IMR-90 (cell line): ENCODE data around the gene SPPL2A. TPM values are rescaled to one million over a fixed set of nuclear protein-coding genes. Genes with fewer than 3 reads are reported as not detected.

Experiments
- ATAC-seq: fragments of 200-7000 bp; cut with Tn5 transposase; 2 replicates; pipeline ENCODE4 v1.9.1; 2020; ENCODE audit warnings: low read depth, mild to moderate bottlenecking, moderate library complexity
- BruUV-seq: library from RNA; stranded (reverse); fragments of 400-500 nt; replicated peaks from 2 replicates; lab custom pipeline; 2021; lab: Mats Ljungman, UMichigan
- CTCF ChIA-PET: fragments of 300-600 bp; formaldehyde crosslinking; extraction: SDS; loops from one replicate; lab custom pipeline; 2021; ENCODE audit warnings: antibody characterized with exemption; lab: Yijun Ruan, JAX
- POLR2A ChIA-PET: fragments of 300-600 bp; sonication (Branson Sonifier 250); formaldehyde crosslinking; loops from one replicate; lab custom pipeline; 2022; ENCODE audit warnings: antibody characterized with exemption; ENCODE audit not compliant: unreplicated experiment; lab: Charles Lee
- DNase-seq: peaks from one replicate; pipeline ENCODE4 v3.0.0; 2013
- H2AFZ ChIP-seq: replicated peaks from 2 replicates; pipeline ENCODE3; 2013; ENCODE audit warnings: low read length, mild to moderate bottlenecking; ENCODE audit not compliant: poor library complexity
- H2AK5ac ChIP-seq: 2 replicates; pipeline ENCODE4 v1.6.1; 2013; ENCODE audit warnings: low read depth, low read length, inconsistent platforms
- H2AK9ac ChIP-seq: replicated peaks from 2 replicates; pipeline ENCODE3; 2013; ENCODE audit warnings: mild to moderate bottlenecking, low read depth, low read length, moderate library complexity; ENCODE audit not compliant: poor library complexity
- H2BK120ac ChIP-seq: 2 replicates; pipeline ENCODE4 v1.6.1; 2013; ENCODE audit warnings: low read depth, low read length, inconsistent platforms
- H2BK15ac ChIP-seq: 3 replicates; pipeline ENCODE4 v1.6.1; 2013; ENCODE audit warnings: low read depth, low read length, inconsistent platforms
- H2BK20ac ChIP-seq: 2 replicates; pipeline ENCODE4 v1.6.1; 2013; ENCODE audit warnings: low read depth, mild to moderate bottlenecking, inconsistent platforms, low read length, moderate library complexity
- H2BK5ac ChIP-seq: 2 replicates; pipeline ENCODE4 v1.6.1; 2013; ENCODE audit warnings: mild to moderate bottlenecking, low read depth, low read length, inconsistent platforms; ENCODE audit not compliant: poor library complexity, severe bottlenecking
- H3K14ac ChIP-seq: replicated peaks from 2 replicates; pipeline ENCODE4 v1.6.1; 2013; ENCODE audit warnings: low read depth, low read length, inconsistent platforms
- H3K18ac ChIP-seq: 2 replicates; pipeline ENCODE4 v1.6.1; 2013; ENCODE audit warnings: low read depth, low read length, control low read depth
- H3K23ac ChIP-seq: 2 replicates; pipeline ENCODE4 v1.6.1; 2013; ENCODE audit warnings: low read depth, low read length, inconsistent platforms
- H3K27ac ChIP-seq: 2 replicates; pipeline ENCODE4 v1.5.1; 2013; ENCODE audit warnings: mild to moderate bottlenecking, control low read depth, low read length; ENCODE audit not compliant: insufficient read depth
- H3K27me3 ChIP-seq: 2 replicates; pipeline ENCODE4 v1.6.1; 2013; ENCODE audit warnings: low read length; ENCODE audit not compliant: control insufficient read depth, insufficient read depth
- H3K36me3 ChIP-seq: 2 replicates; pipeline ENCODE4 v1.6.1; 2013; ENCODE audit warnings: low read length, mixed read lengths; ENCODE audit not compliant: control insufficient read depth, insufficient read depth
- H3K4ac ChIP-seq: 2 replicates; pipeline ENCODE4 v1.6.1; 2013; ENCODE audit warnings: low read depth, low read length, inconsistent platforms
- H3K4me1 ChIP-seq: 2 replicates; pipeline ENCODE4 v1.6.1; 2013; ENCODE audit warnings: low read length, mixed read lengths; ENCODE audit not compliant: control insufficient read depth, insufficient read depth
- H3K4me2 ChIP-seq: 2 replicates; pipeline ENCODE4 v1.6.1; 2013; ENCODE audit warnings: low read depth, mild to moderate bottlenecking, control low read depth, low read length, moderate library complexity
- H3K4me3 ChIP-seq: 2 replicates; pipeline ENCODE4 v1.5.1; 2013; ENCODE audit warnings: low read depth, mild to moderate bottlenecking, control low read depth, low read length, moderate library complexity; ENCODE audit not compliant: insufficient read depth
- H3K56ac ChIP-seq: 2 replicates; pipeline ENCODE4 v1.6.1; 2013; ENCODE audit warnings: low read length, inconsistent platforms; ENCODE audit not compliant: insufficient read depth; ENCODE audit errors: extremely low read depth
- H3K79me1 ChIP-seq, 2 experiments: 2 replicates each; pipeline ENCODE4 v1.6.1; 2013; ENCODE audit warnings: low read length in 2 of 2, inconsistent platforms in 1 of 2, low read depth in 1 of 2
- H3K9ac ChIP-seq: 2 replicates; pipeline ENCODE4 v1.6.1; 2013; ENCODE audit warnings: low read depth, low read length, control low read depth
- H3K9me1 ChIP-seq: 2 replicates; pipeline ENCODE4 v1.6.1; 2013; ENCODE audit warnings: low read length, inconsistent platforms; ENCODE audit not compliant: insufficient read depth
- H3K9me3 ChIP-seq: 2 replicates; pipeline ENCODE4 v1.6.1; 2013; ENCODE audit warnings: low read length; ENCODE audit not compliant: control insufficient read depth, insufficient read depth
- H4K20me1 ChIP-seq: 2 replicates; pipeline ENCODE4 v1.6.1; 2013; ENCODE audit warnings: low read length, inconsistent platforms; ENCODE audit not compliant: insufficient read depth
- H4K5ac ChIP-seq: 2 replicates; pipeline ENCODE4 v1.6.1; 2013; ENCODE audit warnings: mild to moderate bottlenecking, low read depth, low read length, control low read depth
- H4K8ac ChIP-seq, 2 experiments: 2 replicates each; pipeline ENCODE4 v1.6.1; 2013; ENCODE audit warnings: low read depth in 2 of 2, low read length in 2 of 2, control low read depth in 1 of 2, inconsistent platforms in 1 of 2
- H4K91ac ChIP-seq: 2 replicates; pipeline ENCODE4 v1.6.1; 2013; ENCODE audit warnings: low read depth, low read length, inconsistent platforms; ENCODE audit not compliant: insufficient read depth
- MAFK ChIP-seq: IDR thresholded peaks from 2 replicates; pipeline ENCODE4 v1.6.1; 2012; ENCODE audit warnings: low read depth, low read length, improper control_type of control experiment
- MXI1 ChIP-seq: IDR thresholded peaks from 2 replicates; pipeline ENCODE4 v1.6.1; 2012; ENCODE audit warnings: low read depth, mild to moderate bottlenecking, low read length, moderate library complexity, borderline replicate concordance
- WGBS, 2 experiments: methylation state at CpG; one replicate each; pipeline versions ENCODE4 v1.1.5 to v1.1.7; 2013; ENCODE audit warnings: missing lambda C conversion rate in 2 of 2; ENCODE audit not compliant: insufficient read length in 1 of 2; ENCODE audit errors: extremely low coverage in 2 of 2; 5-methylcytosine and 5-hydroxymethylcytosine counted together
- dilution Hi-C: fragments of 300-500 bp; cut with HindIII; formaldehyde crosslinking; loops from one replicate; pipeline ENCODE4 v1.14.3; 2018; ENCODE audit warnings: low sequenced_read_pairs; ENCODE audit not compliant: unreplicated experiment
- in situ Hi-C: fragments of 300-500 bp; cut with MboI; formaldehyde crosslinking; loops from 3 replicates; pipeline ENCODE4 v1.14.3; 2019; ENCODE audit warnings: low sequenced_read_pairs, inconsistent platforms, mixed read lengths
- intact Hi-C: fragments of 100-400 bp; cut with micrococcal nuclease; formaldehyde crosslinking; loops from 2 replicates; pipeline ENCODE4 v1.10.0; 2022
- polyA plus RNA-seq, 3 experiments: library from polyadenylated mRNA; depleted of rRNA; stranded (reverse); fragments of >200 nt; gene quantifications; 2 replicates each; pipeline ENCODE4 v1.2.3, GENCODE V29; 2012; ENCODE audit warnings: low replicate concordance in 1 of 3
- total RNA-seq: library from RNA; depleted of rRNA; stranded (reverse); fragments of >200 nt; gene quantifications from 2 replicates; pipeline ENCODE4 v1.2.3, GENCODE V29; 2012

Gene SPPL2A
- total and polyA plus RNA-seq, 2 of the 4 experiments (the other 2 are of a cell fraction), result 29.2 to 53.8 TPM

DNA sequence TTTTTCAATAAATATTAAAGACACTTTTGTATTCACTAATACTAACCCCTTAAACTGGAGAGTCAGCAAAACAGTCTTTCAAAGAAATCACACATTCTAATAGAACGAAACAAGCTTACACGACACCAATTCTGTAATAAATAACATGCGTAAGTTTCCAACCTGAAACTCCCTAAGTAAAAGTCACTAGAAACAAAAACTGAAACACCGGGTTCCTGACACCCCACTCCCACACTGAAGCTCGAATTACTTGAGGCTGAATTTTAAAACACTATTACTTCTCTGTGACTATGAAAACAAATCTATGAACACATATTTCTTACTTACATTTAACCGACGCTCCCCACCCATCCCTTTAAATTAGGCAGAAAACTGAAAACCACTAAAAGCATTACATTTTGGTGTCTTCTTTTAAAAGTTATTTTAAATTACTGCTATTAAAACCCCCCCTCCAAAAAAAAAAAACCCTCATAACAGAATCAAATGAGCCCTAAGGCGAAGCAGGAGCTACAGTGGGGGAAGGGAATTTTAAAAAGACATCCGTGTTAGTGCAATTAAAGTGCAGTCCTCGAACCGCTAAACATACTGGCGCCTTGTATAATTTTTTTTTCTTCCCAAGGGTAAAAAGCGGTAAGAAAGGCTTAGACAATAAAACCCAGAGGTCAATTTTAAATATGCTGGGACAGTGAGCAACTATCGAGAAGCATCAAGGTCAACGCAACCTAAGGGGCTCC, 878 bp downstream of the SPPL2A start:
- peak overlapping the region; percentile 1 to 56 for H4K8ac ChIP-seq
- peak overlapping the region; percentile 99 for H3K4me2 ChIP-seq
- ChIA-PET POLR2A (interaction anchor here (0.5 to 0.7 kb wide), 2 partner anchors 9 to 16 kb away, joined by 3 to 14 read pairs; no protein-coding TSS in a partner anchor), CTCF (no interaction called here)
- H3K4ac ChIP-seq, result peak overlapping the region; percentile 68
- peak overlapping the region; percentile 85 for H3K14ac ChIP-seq
- H3K27ac ChIP-seq, result peak overlapping the region; percentile 91
- no peaks in the 10 kb centered on the region for H3K9me3 ChIP-seq
- H3K18ac ChIP-seq, result peak overlapping the region; percentile 89; the same call in 1 of the 2 replicates
- H3K9ac ChIP-seq, result peak overlapping the region; percentile 44
- H2BK5ac ChIP-seq, result peak overlapping the region; percentile 88
- no peaks in the 10 kb centered on the region for H3K27me3 ChIP-seq
- peaks cover 4% of the 10 kb centered on the region; the same call in 1 of the 2 replicates for H4K20me1 ChIP-seq
- DNase-seq (peak; percentile 27), ATAC-seq (peak; percentile 6)
- no TSS peak for BruUV-seq
- H2AK9ac ChIP-seq, result no peak overlapping the region
- peak overlapping the region; percentile 96 for H3K56ac ChIP-seq
- intact Hi-C loops, result loop anchor here (2.0 kb wide), 2 partner anchors 78 to 112 kb away; partner anchors contain the start of gene TRPM7
- dilution Hi-C loops, result no loop called here
- H2AK5ac ChIP-seq, result no peak overlapping the region
- H2BK20ac ChIP-seq, result no peak overlapping the region
- peak overlapping the region; percentile 63; the same call in 1 of the 2 replicates for H4K91ac ChIP-seq
- peak overlapping the region; percentile 57 for H3K4me3 ChIP-seq
- no peaks in the 10 kb centered on the region for H3K9me1 ChIP-seq
- H3K36me3 ChIP-seq, result no peaks in the 10 kb centered on the region
- 0% methylated on average over 4 of the region's 15 CpGs; no CpG with 5 or more reads in 1 of the 2 experiments for WGBS, 2 experiments
- peak overlapping the region; percentile 87; the same call in 1 of the 2 replicates for H3K23ac ChIP-seq
- H3K4me1 ChIP-seq, result peaks cover 2% of the 10 kb centered on the region
- peak overlapping the region; percentile 49 for H4K5ac ChIP-seq
- peaks cover 7 to 31% of the 10 kb centered on the region in 2 experiments; a peak in 3 of 4 replicates for H3K79me1 ChIP-seq
- no peak overlapping the region for H2BK15ac ChIP-seq
- peak overlapping the region; percentile 65 for H2AFZ ChIP-seq
- in situ Hi-C loops, result no loop called here
- H2BK120ac ChIP-seq, result peak overlapping the region; percentile 65; the same call in 1 of the 2 replicates
- TF ChIP-seq MAFK (peak; percentile 50), MXI1 (no peak)
